GM18508 (cell line): ENCODE results near the gene GNPTG.

Experiments used
- ATAC-seq: cut with Tn5 transposase; IDR thresholded peaks from one replicate; pipeline ENCODE4 v1.9.1; 2021; ENCODE audit warnings: moderate number of reproducible peaks; ENCODE audit not compliant: insufficient read depth, unreplicated experiment

The GNPTG gene

DNA sequence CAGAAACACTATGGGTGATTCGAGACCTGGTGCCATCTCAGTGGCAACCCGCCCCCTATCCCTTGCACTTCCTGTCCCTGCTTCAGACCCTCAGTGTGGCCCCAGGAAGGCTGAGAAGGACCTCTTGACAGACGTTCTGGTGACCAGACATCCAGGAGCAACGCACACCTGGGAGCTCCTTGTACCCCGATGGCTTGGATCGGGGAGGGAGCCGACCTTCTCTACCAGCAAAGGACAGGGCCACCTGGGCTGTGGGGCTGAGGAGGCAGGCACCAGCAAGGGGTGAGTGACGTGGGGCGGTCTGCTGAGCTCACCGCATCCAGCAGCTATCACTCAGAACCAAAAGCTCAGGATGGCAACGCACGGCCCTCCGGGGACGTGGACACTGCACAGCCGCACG, 35.6 kb downstream of the GNPTG start:
- no peak for ATAC-seq

DNA sequence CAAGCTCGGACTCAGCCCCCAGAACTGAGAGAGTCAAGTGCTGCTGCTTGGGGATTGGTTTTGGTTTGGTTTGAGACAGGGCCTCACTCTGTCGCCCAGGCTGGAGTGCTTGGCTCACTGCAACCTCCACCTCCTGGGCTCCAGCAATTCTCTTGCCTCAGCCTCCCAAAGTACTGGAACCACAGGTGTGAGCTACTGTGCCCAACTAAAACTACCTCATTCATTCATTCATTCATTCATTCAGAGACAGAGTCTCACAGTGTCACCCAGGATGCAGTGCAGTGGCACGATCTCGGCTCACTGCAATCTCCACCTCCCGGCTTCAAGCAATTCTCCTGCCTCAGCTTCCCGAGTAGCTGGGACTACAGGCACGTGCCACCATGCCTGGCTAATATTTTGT, 38.0 kb downstream of the GNPTG start:
- ATAC-seq, result no peak

DNA sequence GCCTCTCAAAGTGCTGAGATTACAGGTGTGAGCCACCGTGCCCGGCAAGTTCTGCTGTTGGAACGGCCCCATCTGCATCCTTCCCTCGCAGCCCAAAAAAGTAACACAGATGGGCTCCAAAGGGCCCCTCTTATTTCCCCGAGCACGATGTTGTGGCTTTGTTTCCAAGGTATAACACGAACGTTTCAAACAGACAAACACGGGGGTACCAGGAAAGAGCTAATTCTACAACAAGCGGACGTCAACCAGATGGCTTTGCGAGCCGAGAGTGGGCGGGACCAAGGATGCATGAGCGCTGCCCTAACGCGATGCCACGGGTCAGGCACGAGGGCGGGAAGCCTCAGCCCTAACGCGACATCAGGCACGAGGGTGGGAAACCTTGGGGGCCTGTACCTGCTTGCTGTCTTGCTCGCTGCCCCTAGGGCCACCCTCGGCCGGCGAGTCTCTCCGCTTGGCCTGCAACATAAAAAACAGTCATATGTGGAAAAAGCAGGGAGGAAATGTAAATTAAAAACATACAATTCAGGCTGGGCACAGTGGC, 38.6 kb downstream of the GNPTG start:
- no peak for ATAC-seq

GRCh38 chr16:1392826-1393225, 41.1 kb downstream of the GNPTG start:
- no peak for ATAC-seq

- ATAC-seq, result no peak
Measured at GRCh38 chr16:1393613-1394176, 42.0 kb downstream of the GNPTG start.

DNA sequence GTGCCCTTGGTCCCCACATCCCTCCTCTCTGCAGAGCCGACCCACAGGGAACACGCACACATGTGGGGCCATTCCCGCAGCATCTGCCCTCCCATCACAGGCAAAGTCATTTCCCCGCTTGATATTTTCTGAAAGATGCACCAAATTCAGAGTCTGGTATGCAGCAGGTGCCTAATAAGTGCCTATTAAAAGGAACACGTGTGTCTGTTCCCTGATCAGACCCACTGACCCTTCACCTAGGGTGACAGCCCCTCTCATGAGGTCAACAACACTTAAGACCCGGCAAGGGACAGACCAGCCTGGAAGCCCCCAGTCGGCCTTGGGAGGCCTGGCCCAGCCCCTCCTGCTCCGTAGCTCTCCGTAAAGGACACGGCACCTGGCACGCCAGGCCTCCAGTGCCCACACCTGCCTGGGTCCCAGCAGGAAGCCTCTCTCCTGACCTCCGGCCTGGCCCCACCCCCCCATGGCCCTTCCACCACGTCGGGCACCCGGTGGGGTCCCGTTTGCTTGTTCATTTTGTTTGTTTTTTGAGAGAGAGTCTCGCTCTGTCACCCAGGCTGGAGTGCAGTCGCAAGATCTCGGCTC, 42.7 kb downstream of the GNPTG start:
- no peak for ATAC-seq

DNA sequence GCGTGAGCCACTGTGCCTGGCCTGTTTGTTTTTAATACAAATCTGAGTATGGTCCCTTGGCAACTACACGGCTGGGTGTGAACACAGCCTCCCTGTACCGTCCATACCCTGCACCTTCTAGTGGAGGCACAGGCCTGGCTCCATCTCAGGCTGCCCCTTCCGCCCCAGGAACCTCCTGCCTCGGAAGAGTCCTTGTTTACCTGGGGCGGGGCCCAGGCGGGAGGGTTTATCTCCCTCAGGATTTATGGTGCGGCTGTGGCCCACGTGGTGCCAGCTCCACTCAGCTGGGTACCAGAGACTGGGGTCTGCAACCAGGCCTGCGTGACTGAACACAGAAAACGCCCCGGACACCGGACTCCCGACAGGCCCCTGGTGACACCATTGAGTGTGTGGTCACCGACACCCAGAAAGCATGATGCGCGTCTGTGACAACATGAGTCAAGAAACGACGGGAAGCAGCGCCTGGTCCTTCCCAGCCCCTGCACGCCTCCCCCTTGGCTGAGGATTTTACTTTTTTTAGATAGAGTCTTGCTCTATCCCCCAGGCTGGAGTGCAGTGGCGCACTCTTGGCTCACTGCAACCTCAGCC, 43.8 kb downstream of the GNPTG start:
- no peak for ATAC-seq

DNA sequence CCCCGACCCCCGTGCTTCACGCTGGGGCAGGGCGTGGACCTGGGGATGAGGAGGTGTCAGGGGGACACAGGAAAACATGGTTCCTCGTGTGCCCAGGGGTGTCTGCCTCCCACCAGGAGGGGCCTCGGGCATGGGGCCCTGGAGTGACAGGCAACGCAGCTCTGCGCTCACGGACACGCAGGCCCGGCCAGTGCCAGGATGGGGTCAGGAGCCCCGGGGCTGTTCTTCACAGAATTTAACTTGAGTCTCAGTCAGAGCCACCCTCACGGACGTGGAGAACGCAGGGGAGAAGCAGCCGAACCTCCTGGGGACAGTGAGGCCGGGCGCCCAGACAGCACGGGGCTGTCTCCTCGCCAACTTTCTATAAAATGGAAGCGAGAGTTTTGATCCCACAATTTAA, 46.0 kb downstream of the GNPTG start:
- ATAC-seq, result no peak

DNA sequence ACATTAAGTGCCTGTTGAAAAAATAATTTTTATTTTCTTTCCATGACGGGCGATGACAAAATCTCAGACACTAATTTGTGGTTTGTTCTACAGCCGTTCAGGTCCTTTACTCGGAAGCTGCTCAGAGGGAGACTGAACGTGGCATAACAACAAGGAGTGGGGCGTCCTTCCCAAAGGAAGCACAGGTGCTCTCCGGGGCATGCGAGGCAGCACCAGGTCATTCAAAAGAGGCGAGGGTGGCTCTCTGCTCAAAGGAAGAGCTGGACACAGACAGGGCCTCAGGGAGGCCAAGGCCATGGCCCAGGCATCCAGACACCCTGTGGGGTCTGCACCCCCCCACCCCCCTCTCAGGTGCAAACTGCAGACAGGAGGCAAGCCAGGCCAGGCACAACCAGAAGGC, 46.6 kb downstream of the GNPTG start:
- ATAC-seq, result no peak

- ATAC-seq, result no peak
Measured at GRCh38 chr16:1398826-1399581, 47.3 kb downstream of the GNPTG start.

DNA sequence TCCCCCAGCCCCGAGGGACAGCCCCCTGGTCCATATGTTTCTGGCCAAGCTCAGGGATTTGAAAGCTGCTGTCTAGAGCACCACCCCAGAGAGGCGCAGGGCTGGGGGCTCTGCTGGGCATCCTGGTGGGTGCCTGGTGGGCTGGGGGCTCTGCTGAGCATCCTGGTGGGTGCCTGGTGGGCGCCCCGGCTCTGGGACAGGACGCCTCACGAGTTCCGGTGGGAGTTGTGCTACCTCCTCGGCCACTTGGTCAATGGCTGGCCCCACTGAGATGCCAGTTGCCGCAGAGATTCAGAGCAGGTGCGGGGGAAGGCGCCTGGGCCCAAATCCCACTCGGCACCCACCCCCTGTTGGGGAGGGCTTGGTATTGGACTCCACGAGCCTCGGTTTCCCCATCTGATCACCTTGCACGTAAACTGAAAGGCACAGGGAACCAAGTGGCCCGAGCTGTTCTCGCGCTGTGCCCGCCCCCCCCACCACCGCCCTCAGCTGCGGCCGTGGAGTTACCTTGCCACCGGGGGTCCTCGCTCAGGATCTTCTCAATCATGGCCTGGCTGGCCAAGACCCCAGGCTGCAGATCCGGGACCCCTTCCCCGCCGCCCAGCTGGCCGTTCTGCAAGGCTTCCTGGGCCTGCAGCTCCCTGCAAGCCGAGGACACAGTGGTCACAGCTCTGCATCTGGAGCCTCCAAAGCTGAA, 49.5 kb downstream of the GNPTG start:
- no peak for ATAC-seq

DNA sequence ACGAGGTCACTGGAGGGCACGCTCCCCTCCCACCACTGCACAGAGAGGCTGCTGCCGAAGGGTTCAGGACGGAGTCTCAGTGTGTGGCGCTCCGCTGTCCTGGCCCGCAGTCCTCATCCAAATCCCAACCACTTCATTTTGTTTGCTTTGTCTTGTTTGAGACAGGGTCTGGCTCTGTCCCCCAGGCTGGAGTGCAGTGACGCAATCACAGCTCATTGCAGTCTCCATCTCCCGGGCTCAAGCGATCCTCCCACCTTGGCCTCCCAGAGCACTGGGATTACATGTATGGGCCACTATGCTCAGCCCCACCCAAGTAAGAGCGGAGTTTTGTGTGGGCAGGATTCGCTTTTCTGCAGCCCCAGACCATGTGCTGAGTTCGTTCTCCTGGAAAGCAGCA, 50.0 kb downstream of the GNPTG start:
- ATAC-seq, result no peak

GRCh38 chr16:1403036-1403435, 51.3 kb downstream of the GNPTG start:
- ATAC-seq, result no peak

DNA sequence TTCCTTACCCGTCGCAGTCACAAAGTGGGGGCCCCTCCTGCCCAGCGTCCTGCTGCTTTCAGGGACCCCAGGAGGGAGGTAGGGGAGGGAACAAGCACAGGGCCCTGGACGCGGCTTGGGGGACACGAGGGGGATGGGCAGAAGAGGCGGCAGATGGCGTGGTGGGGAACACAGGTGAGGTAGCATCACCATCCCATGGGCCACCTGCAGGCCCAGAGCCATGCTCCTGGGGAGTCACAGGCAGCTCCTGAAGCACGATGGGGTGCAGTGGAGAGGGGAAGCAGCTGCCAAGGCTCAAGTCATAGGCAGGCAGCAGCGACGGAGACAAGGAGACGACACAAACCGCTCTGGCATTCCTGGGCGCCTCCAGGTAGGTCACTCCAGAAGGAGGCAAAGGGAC, 52.0 kb downstream of the GNPTG start:
- no peak for ATAC-seq

DNA sequence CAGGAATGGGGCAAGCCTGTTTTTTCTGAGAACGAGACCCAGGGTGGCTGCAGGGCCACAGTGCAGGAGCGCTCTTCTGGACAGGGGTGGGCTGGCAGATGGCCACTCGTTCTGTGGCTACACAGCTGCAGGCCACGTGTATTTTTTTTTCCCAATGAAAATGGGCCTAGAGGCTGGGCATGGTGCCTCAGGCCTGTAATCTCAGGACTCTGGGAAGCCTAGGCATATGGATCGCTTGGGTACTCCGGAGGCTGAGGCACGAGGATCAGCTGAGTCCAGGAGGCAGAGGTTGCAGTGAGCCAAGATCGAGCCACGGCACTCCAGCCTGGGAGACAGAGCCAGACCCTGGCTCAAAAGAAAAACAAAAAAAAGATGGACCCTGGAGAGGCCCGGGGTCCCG, 56.0 kb downstream of the GNPTG start:
- no peak for ATAC-seq

DNA sequence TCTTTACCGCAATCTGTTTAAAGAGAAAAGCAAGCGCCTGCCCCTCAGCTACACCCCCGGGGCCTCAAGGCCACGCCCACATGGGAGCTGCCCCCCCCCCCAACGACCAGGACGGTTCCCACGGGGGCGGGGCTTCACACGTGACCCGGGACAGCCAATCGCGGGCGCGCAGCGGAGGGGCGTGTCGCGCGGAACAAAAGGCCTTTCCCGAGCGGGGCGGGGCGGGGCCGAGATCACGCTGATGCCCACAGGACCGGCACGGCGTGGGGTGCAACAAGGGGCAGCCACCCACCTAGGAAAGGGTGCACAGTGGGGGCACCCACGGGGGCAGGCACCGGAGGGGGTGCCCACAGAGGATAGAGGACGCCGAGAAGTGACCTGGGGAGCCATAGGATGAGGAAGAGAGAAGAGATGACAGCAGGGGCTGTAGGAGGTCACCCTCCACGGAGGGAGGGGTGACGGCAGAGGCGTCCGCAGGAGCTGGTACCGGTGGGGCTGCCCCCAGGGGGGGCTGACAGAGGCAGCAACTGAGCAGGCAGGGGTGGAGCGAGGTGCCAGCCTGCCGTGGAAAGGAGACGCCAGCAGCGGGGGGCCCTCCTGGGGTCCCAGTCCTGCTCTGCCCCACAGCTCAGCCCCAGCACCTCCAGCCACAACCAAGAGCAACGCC, 56.6 kb downstream of the GNPTG start:
- no peak for ATAC-seq

DNA sequence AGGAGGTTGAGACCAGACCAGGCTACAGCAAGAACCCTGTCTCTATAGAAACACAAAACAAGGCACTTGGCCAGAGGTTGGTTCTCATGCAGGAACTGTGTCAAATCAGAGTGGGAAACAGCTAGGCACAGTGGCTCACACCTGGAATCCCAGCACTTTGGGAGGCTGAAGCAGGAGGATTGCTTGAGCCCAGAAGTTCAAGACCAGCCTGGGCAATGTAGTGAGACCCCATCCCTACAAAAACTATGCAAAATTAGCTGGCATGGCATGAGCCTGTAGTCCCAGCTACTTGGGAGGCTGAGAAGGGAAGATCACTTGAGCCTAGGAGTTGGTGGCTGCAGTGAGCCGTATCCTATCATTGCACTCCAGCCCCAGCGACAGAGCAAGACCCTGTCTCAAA, 61.1 kb downstream of the GNPTG start:
- no peak for ATAC-seq
